H9 (cell line): ENCODE data around the gene KL. TPM values are rescaled to one million over a fixed set of nuclear protein-coding genes. Genes with fewer than 3 reads are reported as not detected.
A peak's percentile ranks its signal among the peaks of the same experiment; 100 is the strongest.

Experiments used
- DNase-seq: peaks from one replicate; pipeline ENCODE4 v3.0.0-alpha.2; 2017
- H2AFZ ChIP-seq: one replicate; pipeline ENCODE4 v1.6.1; 2013; ENCODE audit warnings: mild to moderate bottlenecking, low read length, control low read depth, moderate library complexity
- H2AK5ac ChIP-seq: 2 replicates; pipeline ENCODE4 v1.6.1; 2013; ENCODE audit warnings: low read length, control low read depth, mixed read lengths; ENCODE audit not compliant: insufficient read length
- H2BK120ac ChIP-seq: one replicate; pipeline ENCODE4 v1.6.1; 2013; ENCODE audit warnings: low read depth, mild to moderate bottlenecking, low read length, control low read depth, inconsistent platforms; ENCODE audit not compliant: poor library complexity, severe bottlenecking
- H2BK12ac ChIP-seq: 2 replicates; pipeline ENCODE4 v1.6.1; 2013; ENCODE audit warnings: low read length, control low read depth, mixed read lengths, low read depth; ENCODE audit not compliant: insufficient read length
- H2BK15ac ChIP-seq: 2 replicates; pipeline ENCODE4 v1.6.1; 2013; ENCODE audit warnings: low read depth, low read length, control low read depth
- H2BK20ac ChIP-seq: one replicate; pipeline ENCODE4 v1.6.1; 2013; ENCODE audit warnings: low read depth, mild to moderate bottlenecking, low read length, control low read depth, inconsistent platforms; ENCODE audit not compliant: poor library complexity, severe bottlenecking
- H2BK5ac ChIP-seq: 2 replicates; pipeline ENCODE4 v1.6.1; 2013; ENCODE audit warnings: low read length, control low read depth, mixed read lengths; ENCODE audit not compliant: insufficient read length
- H3K14ac ChIP-seq: 2 replicates; pipeline ENCODE4 v1.6.1; 2013; ENCODE audit warnings: low read length, control low read depth; ENCODE audit not compliant: insufficient read depth
- H3K18ac ChIP-seq: 2 replicates; pipeline ENCODE4 v1.6.1; 2013; ENCODE audit warnings: low read depth, mild to moderate bottlenecking, mixed read lengths, low read length, control low read depth; ENCODE audit not compliant: insufficient read length
- H3K23ac ChIP-seq: 2 replicates; pipeline ENCODE4 v1.6.1; 2013; ENCODE audit warnings: low read length, control low read depth, mixed read lengths, low read depth; ENCODE audit not compliant: insufficient read length
- H3K23me2 ChIP-seq: 2 replicates; pipeline ENCODE4 v1.6.1; 2013; ENCODE audit warnings: low read depth, mild to moderate bottlenecking, mixed read lengths, low read length, control low read depth; ENCODE audit not compliant: insufficient read length, poor library complexity, severe bottlenecking
- H3K27ac ChIP-seq: 2 replicates; pipeline ENCODE4 v1.5.1; 2013; ENCODE audit warnings: low read length, control low read depth, mixed read lengths, low read depth; ENCODE audit not compliant: insufficient read length
- H3K27me3 ChIP-seq: 2 replicates; pipeline ENCODE4 v1.6.1; 2013; ENCODE audit warnings: low read length, control low read depth, inconsistent platforms; ENCODE audit not compliant: insufficient read depth
- H3K4ac ChIP-seq: 2 replicates; pipeline ENCODE4 v1.6.1; 2013; ENCODE audit warnings: low read depth, mild to moderate bottlenecking, control low read depth, inconsistent platforms, low read length, moderate library complexity
- H3K4me1 ChIP-seq: 2 replicates; pipeline ENCODE4 v1.6.1; 2013; ENCODE audit warnings: low read length, control low read depth, inconsistent platforms; ENCODE audit not compliant: insufficient read depth
- H3K4me2 ChIP-seq: 2 replicates; pipeline ENCODE4 v1.6.1; 2013; ENCODE audit warnings: low read length, control low read depth, mixed read lengths; ENCODE audit not compliant: insufficient read length, insufficient read depth
- H3K56ac ChIP-seq: 2 replicates; pipeline ENCODE4 v1.6.1; 2013; ENCODE audit warnings: low read depth, mild to moderate bottlenecking, mixed read lengths, low read length, control low read depth; ENCODE audit not compliant: insufficient read length
- H3K79me1 ChIP-seq: 2 replicates; pipeline ENCODE4 v1.6.1; 2013; ENCODE audit warnings: low read depth, mild to moderate bottlenecking, moderate library complexity, low read length, control low read depth, inconsistent platforms; ENCODE audit not compliant: insufficient read depth, poor library complexity, severe bottlenecking
- H3K79me2 ChIP-seq: 2 replicates; pipeline ENCODE4 v1.6.1; 2013; ENCODE audit warnings: low read length, control low read depth, inconsistent platforms; ENCODE audit not compliant: insufficient read depth
- H3K9ac ChIP-seq: 2 replicates; pipeline ENCODE4 v1.6.1; 2013; ENCODE audit warnings: low read length, control low read depth, mixed read lengths; ENCODE audit not compliant: insufficient read length; ENCODE audit errors: extremely low read depth
- H3K9me3 ChIP-seq: one replicate; pipeline ENCODE4 v1.6.1; 2013; ENCODE audit warnings: low read depth, low read length, inconsistent platforms; ENCODE audit not compliant: control insufficient read depth
- H3T11ph ChIP-seq: one replicate; pipeline ENCODE4 v1.6.1; 2013; ENCODE audit warnings: mild to moderate bottlenecking, low read length, control low read depth, inconsistent platforms
- H4K20me1 ChIP-seq: one replicate; pipeline ENCODE4 v1.6.1; 2013; ENCODE audit not compliant: control insufficient read depth, insufficient read length, insufficient read depth
- H4K5ac ChIP-seq: 2 replicates; pipeline ENCODE4 v1.6.1; 2013; ENCODE audit warnings: low read depth, mild to moderate bottlenecking, mixed read lengths, low read length, control low read depth; ENCODE audit not compliant: insufficient read length
- H4K8ac ChIP-seq: replicated peaks from 2 replicates; pipeline ENCODE4 v1.6.1; 2013; ENCODE audit warnings: low read length, control low read depth, mixed read lengths, low read depth; ENCODE audit not compliant: insufficient read length
- H4K91ac ChIP-seq: 2 replicates; pipeline ENCODE4 v1.6.1; 2013; ENCODE audit warnings: low read depth, mild to moderate bottlenecking, moderate library complexity, mixed read lengths, low read length, control low read depth; ENCODE audit not compliant: insufficient read length
- H3K27ac Mint-ChIP-seq, 3 experiments: 2 replicates in 2 of 3; 3 replicates in 1 of 3; pipeline ENCODE4 v1.8.0; 2020 to 2021; ENCODE audit warnings: mixed read lengths in 3 of 3, mild to moderate bottlenecking in 1 of 3, moderate library complexity in 1 of 3
- H3K27me3 Mint-ChIP-seq: 2 replicates; pipeline ENCODE4 v1.8.0; 2021; ENCODE audit warnings: low read depth, mild to moderate bottlenecking, moderate library complexity, mixed read lengths
- H3K36me3 Mint-ChIP-seq, 3 experiments: 2 replicates in 2 of 3; 3 replicates in 1 of 3; pipeline ENCODE4 v1.8.0; 2020 to 2021; ENCODE audit warnings: low read depth in 3 of 3, mixed read lengths in 3 of 3; ENCODE audit not compliant: insufficient read depth in 1 of 3
- H3K4me1 Mint-ChIP-seq, 2 experiments: 2 replicates each; pipeline ENCODE4 v1.8.0; 2020; ENCODE audit warnings: mixed read lengths in 2 of 2
- H3K4me3 Mint-ChIP-seq, 2 experiments: 2 replicates in 1 of 2; 3 replicates in 1 of 2; pipeline ENCODE4 v1.8.0; 2020 to 2021; ENCODE audit warnings: mild to moderate bottlenecking in 2 of 2, mixed read lengths in 2 of 2, moderate library complexity in 1 of 2
- H3K9me3 Mint-ChIP-seq, 2 experiments: 2 replicates in 1 of 2; 3 replicates in 1 of 2; pipeline ENCODE4 v1.8.0; 2020; ENCODE audit warnings: mild to moderate bottlenecking in 2 of 2, mixed read lengths in 2 of 2, moderate library complexity in 1 of 2
- WGBS: extraction: QIAGEN DNeasy Blood & Tissue Kit; methylation state at CpG from one replicate; pipeline ENCODE4 v1.1.7; 2013; ENCODE audit warnings: missing lambda C conversion rate, low lambda C conversion rate, mixed read lengths; ENCODE audit not compliant: insufficient read length; ENCODE audit errors: extremely low coverage; 5-methylcytosine and 5-hydroxymethylcytosine counted together
- total RNA-seq: library from RNA; stranded (reverse); gene quantifications from 2 replicates; pipeline ENCODE4 v1.2.1, GENCODE V29; 2021
- TF ChIP-seq, protein P1 (sequence below): fragments of 200-600 bp; sonication (generic); conservative IDR thresholded peaks from 3 replicates; pipeline ENCODE4 v1.8.0; 2021; ENCODE audit warnings: antibody characterized with exemption, mild to moderate bottlenecking

KL gene
- total RNA-seq, 1 experiment from 2014 or later: not detected

GRCh38 chr13:33091415-33091774 lies 75.2 kb downstream of the KL start:
- no peaks in the 10 kb centered on the region for H3K79me1 ChIP-seq
- peaks cover 11% of the 10 kb centered on the region; the same call in 1 of the 2 replicates for H3K4me1 ChIP-seq
- H3K18ac ChIP-seq: no peak overlapping the region
- H2BK20ac ChIP-seq: no peak overlapping the region
- no peaks in the 10 kb centered on the region for H3K23me2 ChIP-seq
- no peaks in the 10 kb centered on the region for H3K36me3 Mint-ChIP-seq
- H2AK5ac ChIP-seq: no peak overlapping the region
- H3K4me2 ChIP-seq: no peak overlapping the region
- no peaks in the 10 kb centered on the region for H3K9me3 Mint-ChIP-seq
- H3K27ac Mint-ChIP-seq: 0 out of 7 replicates have a peak overlapping the region, but pooled peaks of 1 of the 3 experiments have one; percentile 40
- no peak overlapping the region for H3T11ph ChIP-seq
- no peaks in the 10 kb centered on the region for H3K79me2 ChIP-seq
- no peaks in the 10 kb centered on the region; the same call in none of the 2 replicates for H3K27me3 Mint-ChIP-seq
- no peak overlapping the region for H3K14ac ChIP-seq
- TF ChIP-seq, protein P1, sequence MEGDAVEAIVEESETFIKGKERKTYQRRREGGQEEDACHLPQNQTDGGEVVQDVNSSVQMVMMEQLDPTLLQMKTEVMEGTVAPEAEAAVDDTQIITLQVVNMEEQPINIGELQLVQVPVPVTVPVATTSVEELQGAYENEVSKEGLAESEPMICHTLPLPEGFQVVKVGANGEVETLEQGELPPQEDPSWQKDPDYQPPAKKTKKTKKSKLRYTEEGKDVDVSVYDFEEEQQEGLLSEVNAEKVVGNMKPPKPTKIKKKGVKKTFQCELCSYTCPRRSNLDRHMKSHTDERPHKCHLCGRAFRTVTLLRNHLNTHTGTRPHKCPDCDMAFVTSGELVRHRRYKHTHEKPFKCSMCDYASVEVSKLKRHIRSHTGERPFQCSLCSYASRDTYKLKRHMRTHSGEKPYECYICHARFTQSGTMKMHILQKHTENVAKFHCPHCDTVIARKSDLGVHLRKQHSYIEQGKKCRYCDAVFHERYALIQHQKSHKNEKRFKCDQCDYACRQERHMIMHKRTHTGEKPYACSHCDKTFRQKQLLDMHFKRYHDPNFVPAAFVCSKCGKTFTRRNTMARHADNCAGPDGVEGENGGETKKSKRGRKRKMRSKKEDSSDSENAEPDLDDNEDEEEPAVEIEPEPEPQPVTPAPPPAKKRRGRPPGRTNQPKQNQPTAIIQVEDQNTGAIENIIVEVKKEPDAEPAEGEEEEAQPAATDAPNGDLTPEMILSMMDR: no peak
- no peak for DNase-seq
- no peak overlapping the region for H4K91ac ChIP-seq
- no peak overlapping the region for H2BK12ac ChIP-seq
- no peak overlapping the region for H3K4me3 Mint-ChIP-seq
- no peak overlapping the region for H3K27ac ChIP-seq
- H3K9me3 ChIP-seq: no peaks in the 10 kb centered on the region
- H2BK120ac ChIP-seq: no peak overlapping the region
- no peak overlapping the region for H3K23ac ChIP-seq
- H3K4ac ChIP-seq: no peak overlapping the region
- no peak overlapping the region for H4K8ac ChIP-seq
- no peak overlapping the region for H3K56ac ChIP-seq
- H2AFZ ChIP-seq: no peak overlapping the region
- no peak overlapping the region for H3K9ac ChIP-seq
- H4K20me1 ChIP-seq: no peaks in the 10 kb centered on the region
- no peak overlapping the region for H2BK5ac ChIP-seq
- H4K5ac ChIP-seq: no peak overlapping the region
- no CpG with 5 or more reads among the region's 5 CpGs for WGBS
- no peaks in the 10 kb centered on the region for H3K27me3 ChIP-seq
- no peak overlapping the region for H2BK15ac ChIP-seq
- peaks cover 25 to 28% of the 10 kb centered on the region in 2 experiments for H3K4me1 Mint-ChIP-seq
